Upper lobe of right lung (tissue), 1 donor: ENCODE measurements around the gene ZMYND12. TPM values are rescaled to one million over a fixed set of nuclear protein-coding genes. Genes with fewer than 3 reads are reported as not detected.
"Not testable (repeated sequence)": the region's sequence is repeated elsewhere in the genome, so short reads cannot be mapped to it uniquely, and the experiment has no call there.

Source experiments
- ATAC-seq: fragments of 200-7000 bp; cut with Tn5 transposase; one replicate; pipeline ENCODE4 v1.9.1; 2020; ENCODE audit warnings: mild to moderate bottlenecking, moderate library complexity
- DNase-seq: peaks from one replicate; pipeline ENCODE4 v3.0.0-alpha.2; 2020
- H3K27ac ChIP-seq: fragments of 200-600 bp; one replicate; pipeline ENCODE4 v1.8.0; 2022
- H3K27me3 ChIP-seq: fragments of 200-600 bp; one replicate; pipeline ENCODE4 v1.8.0; 2022; ENCODE audit warnings: mild to moderate bottlenecking
- H3K36me3 ChIP-seq: fragments of 200-600 bp; one replicate; pipeline ENCODE4 v1.8.0; 2022
- H3K4me1 ChIP-seq: fragments of 200-600 bp; one replicate; pipeline ENCODE4 v1.8.0; 2022
- H3K4me3 ChIP-seq: fragments of 200-600 bp; one replicate; pipeline ENCODE4 v1.8.0; 2022; ENCODE audit warnings: mild to moderate bottlenecking
- H3K9me3 ChIP-seq: fragments of 200-600 bp; one replicate; pipeline ENCODE4 v1.8.0; 2022
- intact Hi-C: fragments of 100-400 bp; cut with DNase I; formaldehyde crosslinking; loops from one replicate; pipeline ENCODE4 v1.11.0; 2022
- total RNA-seq: library from RNA; stranded (reverse); fragmentation: NEBNext Ultra II Directional; extraction: Animal tissue kit (Norgen Biotek cat#: 25700); gene quantifications from one replicate; pipeline ENCODE4 v1.2.1, GENCODE V29; 2021
- TF ChIP-seq, protein P1 (sequence below): fragments of 200-600 bp; IDR thresholded peaks from one replicate; pipeline ENCODE4 v1.8.0; 2022; ENCODE audit warnings: antibody characterized with exemption
- donor health status: DM: no; HTN: yes; CAD: no; lungs with severe emphysema.

Gene ZMYND12
- total RNA-seq, 1 donor from 2014 or later = 1.9 TPM

GRCh38 chr1:42482635-42483153, 26.9 kb upstream of the ZMYND12 start:
- intact Hi-C loops = no loop called here
- H3K9me3 ChIP-seq = no peaks in the 10 kb centered on the region
- peaks cover 22% of the 10 kb centered on the region for H3K36me3 ChIP-seq
- ATAC-seq = no peak
- H3K4me1 ChIP-seq = no peaks in the 10 kb centered on the region
- TF ChIP-seq, protein P1, sequence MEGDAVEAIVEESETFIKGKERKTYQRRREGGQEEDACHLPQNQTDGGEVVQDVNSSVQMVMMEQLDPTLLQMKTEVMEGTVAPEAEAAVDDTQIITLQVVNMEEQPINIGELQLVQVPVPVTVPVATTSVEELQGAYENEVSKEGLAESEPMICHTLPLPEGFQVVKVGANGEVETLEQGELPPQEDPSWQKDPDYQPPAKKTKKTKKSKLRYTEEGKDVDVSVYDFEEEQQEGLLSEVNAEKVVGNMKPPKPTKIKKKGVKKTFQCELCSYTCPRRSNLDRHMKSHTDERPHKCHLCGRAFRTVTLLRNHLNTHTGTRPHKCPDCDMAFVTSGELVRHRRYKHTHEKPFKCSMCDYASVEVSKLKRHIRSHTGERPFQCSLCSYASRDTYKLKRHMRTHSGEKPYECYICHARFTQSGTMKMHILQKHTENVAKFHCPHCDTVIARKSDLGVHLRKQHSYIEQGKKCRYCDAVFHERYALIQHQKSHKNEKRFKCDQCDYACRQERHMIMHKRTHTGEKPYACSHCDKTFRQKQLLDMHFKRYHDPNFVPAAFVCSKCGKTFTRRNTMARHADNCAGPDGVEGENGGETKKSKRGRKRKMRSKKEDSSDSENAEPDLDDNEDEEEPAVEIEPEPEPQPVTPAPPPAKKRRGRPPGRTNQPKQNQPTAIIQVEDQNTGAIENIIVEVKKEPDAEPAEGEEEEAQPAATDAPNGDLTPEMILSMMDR = no peak
- no peak for DNase-seq
- no peak overlapping the region for H3K4me3 ChIP-seq
- no peaks in the 10 kb centered on the region for H3K27me3 ChIP-seq
- H3K27ac ChIP-seq = no peak overlapping the region

GRCh38 chr1:42480921-42481320, 25.1 kb upstream of the ZMYND12 start:
- no peak for DNase-seq
- H3K36me3 ChIP-seq = peaks cover 22% of the 10 kb centered on the region
- no peaks in the 10 kb centered on the region for H3K27me3 ChIP-seq
- H3K4me3 ChIP-seq = no peak overlapping the region
- ATAC-seq = no peak
- H3K27ac ChIP-seq = no peak overlapping the region
- no peaks in the 10 kb centered on the region for H3K9me3 ChIP-seq
- TF ChIP-seq, protein P1 = no peak
- intact Hi-C loops = no loop called here
- H3K4me1 ChIP-seq = no peaks in the 10 kb centered on the region

DNA sequence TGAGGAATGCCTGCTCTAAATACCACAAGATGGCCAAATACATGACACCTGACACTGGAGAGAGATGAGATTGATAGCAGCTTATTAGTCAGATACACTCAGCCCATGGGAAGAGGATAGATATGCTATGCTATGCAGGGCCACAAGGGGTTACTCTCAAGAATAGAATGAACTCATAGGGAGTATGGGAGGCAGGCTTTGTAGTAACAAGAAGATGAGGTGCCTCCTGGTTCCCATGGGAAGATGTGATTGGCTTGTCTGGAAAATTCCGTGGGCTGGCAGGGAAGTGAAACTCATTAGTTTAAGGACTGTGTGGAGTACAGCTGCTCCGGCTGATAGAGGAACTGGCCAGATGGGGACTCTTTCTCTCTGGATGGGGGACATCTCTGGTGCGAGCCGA, 23.8 kb upstream of the ZMYND12 start:
- no peak for DNase-seq
- Histone ChIP-seq H3K4me3 (no peak overlapping the region), H3K4me1 (no peaks in the 10 kb centered on the region), H3K36me3 (peaks cover 22% of the 10 kb centered on the region), H3K27ac (no peak overlapping the region), H3K27me3 (no peaks in the 10 kb centered on the region), H3K9me3 (no peaks in the 10 kb centered on the region)
- ATAC-seq = peak; percentile 57
- intact Hi-C loops = no loop called here
- TF ChIP-seq, protein P1 = no peak

- no peak overlapping the region for H3K27ac ChIP-seq
- intact Hi-C loops = no loop called here
- no peaks in the 10 kb centered on the region for H3K27me3 ChIP-seq
- H3K4me1 ChIP-seq = no peaks in the 10 kb centered on the region
- no peak overlapping the region for H3K4me3 ChIP-seq
- ATAC-seq = no peak
- TF ChIP-seq, protein P1 = no peak
- no peak for DNase-seq
- H3K9me3 ChIP-seq = no peaks in the 10 kb centered on the region
- peaks cover 7% of the 10 kb centered on the region for H3K36me3 ChIP-seq
Observed at GRCh38 chr1:42477775-42478174, 22.0 kb upstream of the ZMYND12 start.

GRCh38 chr1:42477354-42477753, 21.5 kb upstream of the ZMYND12 start:
- H3K27ac ChIP-seq, DNase-seq, H3K27me3 ChIP-seq, ATAC-seq, intact Hi-C loops, H3K4me3 ChIP-seq, H3K9me3 ChIP-seq, H3K4me1 ChIP-seq, H3K36me3 ChIP-seq: not testable (repeated sequence)

DNA sequence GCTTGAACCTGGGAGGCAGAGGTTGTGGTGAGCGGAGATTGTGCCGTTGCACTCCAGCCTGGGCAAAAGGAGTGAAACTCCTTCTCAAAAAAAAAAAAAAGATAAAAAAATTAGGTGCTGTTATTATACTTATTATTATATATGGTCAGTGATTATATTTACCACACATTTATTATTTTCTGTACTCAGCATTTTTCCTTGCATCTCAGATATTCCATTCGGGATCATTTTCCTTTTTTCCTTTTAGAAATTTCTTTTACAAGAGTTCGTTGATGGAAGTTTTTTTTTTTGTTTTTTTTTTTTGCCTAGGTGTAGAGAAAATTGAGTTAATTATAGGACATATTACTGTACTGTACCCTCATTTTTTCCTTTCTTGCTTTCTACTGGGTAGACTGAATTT, 20.8 kb upstream of the ZMYND12 start:
- Histone ChIP-seq H3K9me3 (no peaks in the 10 kb centered on the region), H3K4me3 (no peak overlapping the region), H3K36me3 (no peaks in the 10 kb centered on the region), H3K27me3 (no peaks in the 10 kb centered on the region), H3K4me1 (no peaks in the 10 kb centered on the region), H3K27ac (no peak overlapping the region)
- no peak for ATAC-seq
- no peak for DNase-seq
- intact Hi-C loops = no loop called here
- TF ChIP-seq, protein P1 = no peak
